ENCODE results near the gene PPOX. TPM values are rescaled to one million over a fixed set of nuclear protein-coding genes. Genes with fewer than 3 reads are reported as not detected.
A peak's percentile ranks its signal among the peaks of the same experiment; 100 is the strongest.

PPOX gene
- total RNA-seq, 1 donor from 2014 or later = 18.3 TPM

GRCh38 chr1:161168906-161169305 is 2.7 kb downstream of the PPOX start:
- Mint-ChIP-seq H3K9me3 (no peaks in the 10 kb centered on the region), H3K27ac (no peak overlapping the region), H3K4me1 (peaks cover 22% of the 10 kb centered on the region), H3K4me3 (peak overlapping the region; percentile 46), H3K36me3 (peaks cover 23% of the 10 kb centered on the region), H3K27me3 (ENCODE audit: insufficient read depth, low read depth) (peaks cover 2% of the 10 kb centered on the region)
- Histone ChIP-seq H3K4me3 (no peak overlapping the region), H3K4me2 (no peak overlapping the region), H3K36me3 (no peaks in the 10 kb centered on the region), H3K9ac (no peak overlapping the region), H3K9me3 (ENCODE audit: low read depth) (no peaks in the 10 kb centered on the region), H2AFZ (replicated peaks) (no peak overlapping the region), H3K4me1 (no peaks in the 10 kb centered on the region), H3K27me3 (no peaks in the 10 kb centered on the region), H3F3A (ENCODE audit: low read depth) (peaks cover 24% of the 10 kb centered on the region), H4K20me1 (ENCODE audit: low read depth) (no peaks in the 10 kb centered on the region), H3K79me2 (ENCODE audit: low read depth) (no peaks in the 10 kb centered on the region), H3K27ac (no peak overlapping the region)
- DNase-seq (ENCODE audit: low spot score) = no peak
- TF ChIP-seq EZH2 (IDR thresholded peaks at IDR 0.05) (no peak), CTCF (IDR thresholded peaks at IDR 0.05) (no peak), EZH2phosphoT487 (IDR thresholded peaks at IDR 0.05) (no peak)

- Mint-ChIP-seq H3K4me1 (peaks cover 22% of the 10 kb centered on the region), H3K27me3 (ENCODE audit: insufficient read depth, low read depth) (no peaks in the 10 kb centered on the region), H3K36me3 (peaks cover 33% of the 10 kb centered on the region), H3K27ac (no peak overlapping the region), H3K9me3 (no peaks in the 10 kb centered on the region), H3K4me3 (no peak overlapping the region)
- TF ChIP-seq EZH2 (IDR thresholded peaks at IDR 0.05) (no peak), EZH2phosphoT487 (IDR thresholded peaks at IDR 0.05) (no peak), CTCF (IDR thresholded peaks at IDR 0.05) (peak; percentile 15)
- no peaks in the 10 kb centered on the region for H3K79me2 ChIP-seq (ENCODE audit: low read depth)
- H3K4me2 ChIP-seq = no peak overlapping the region
- no peak overlapping the region for H3K4me3 ChIP-seq
- H3K9me3 ChIP-seq (ENCODE audit: low read depth) = no peaks in the 10 kb centered on the region
- no peaks in the 10 kb centered on the region for H4K20me1 ChIP-seq (ENCODE audit: low read depth)
- H3F3A ChIP-seq (ENCODE audit: low read depth) = peaks cover 11% of the 10 kb centered on the region
- H3K27me3 ChIP-seq = no peaks in the 10 kb centered on the region
- H3K36me3 ChIP-seq = no peaks in the 10 kb centered on the region
- no peak overlapping the region for H3K9ac ChIP-seq
- no peak overlapping the region for H2AFZ ChIP-seq (replicated peaks)
- no peak overlapping the region for H3K27ac ChIP-seq
- no peak for DNase-seq (ENCODE audit: low spot score)
- no peaks in the 10 kb centered on the region for H3K4me1 ChIP-seq
These were observed 5.0 kb downstream of the PPOX start for GRCh38 chr1:161171191-161171590.

GRCh38 chr1:161171696-161172095 is 5.5 kb downstream of the PPOX start:
- no peak overlapping the region for H3K4me2 ChIP-seq
- DNase-seq (ENCODE audit: low spot score) = no peak
- H3K4me1 Mint-ChIP-seq = peaks cover 27% of the 10 kb centered on the region
- H3K27me3 ChIP-seq = no peaks in the 10 kb centered on the region
- no peaks in the 10 kb centered on the region for H3K9me3 ChIP-seq (ENCODE audit: low read depth)
- H3K27ac ChIP-seq = no peak overlapping the region
- peaks cover 33% of the 10 kb centered on the region for H3K36me3 Mint-ChIP-seq
- no peaks in the 10 kb centered on the region for H3K27me3 Mint-ChIP-seq (ENCODE audit: insufficient read depth, low read depth)
- H4K20me1 ChIP-seq (ENCODE audit: low read depth) = no peaks in the 10 kb centered on the region
- H3K4me3 Mint-ChIP-seq = no peak overlapping the region
- H3K9me3 Mint-ChIP-seq = no peaks in the 10 kb centered on the region
- H3K36me3 ChIP-seq = no peaks in the 10 kb centered on the region
- H2AFZ ChIP-seq (replicated peaks) = no peak overlapping the region
- peaks cover 6% of the 10 kb centered on the region for H3F3A ChIP-seq (ENCODE audit: low read depth)
- H3K79me2 ChIP-seq (ENCODE audit: low read depth) = no peaks in the 10 kb centered on the region
- H3K4me1 ChIP-seq = no peaks in the 10 kb centered on the region
- no peak overlapping the region for H3K4me3 ChIP-seq
- H3K9ac ChIP-seq = no peak overlapping the region
- TF ChIP-seq CTCF (IDR thresholded peaks at IDR 0.05) = no peak
- TF ChIP-seq EZH2 (IDR thresholded peaks at IDR 0.05) = no peak
- no peak for TF ChIP-seq EZH2phosphoT487 (IDR thresholded peaks at IDR 0.05)
- H3K27ac Mint-ChIP-seq = no peak overlapping the region

Data from neural progenitor cell (in vitro differentiated cells).